WTC11 (cell line): ENCODE measurements around the gene CCDC107. TPM values are rescaled to one million over a fixed set of nuclear protein-coding genes. Genes with fewer than 3 reads are reported as not detected.

Experiments used
- ATAC-seq: fragments of 200-7000 bp; cut with Tn5 transposase; 2 replicates; pipeline ENCODE4 v1.10.0; 2021; ENCODE audit warnings: mild to moderate bottlenecking, moderate library complexity
- CTCF ChIA-PET: fragments of 300-600 bp; sonication (Branson Sonifier 250); formaldehyde crosslinking; loops from one replicate; lab custom pipeline; 2021; ENCODE audit warnings: antibody characterized with exemption; lab: Charles Lee
- POLR2A ChIA-PET: fragments of 350-600 bp; sonication (Branson Sonifier 250); formaldehyde crosslinking; loops from one replicate; lab custom pipeline; 2021; ENCODE audit warnings: antibody characterized with exemption; lab: Charles Lee
- DNase-seq: peaks from one replicate; pipeline ENCODE4 v3.0.0; 2021; ENCODE audit warnings: low spot score
- H3K27ac Mint-ChIP-seq: 2 replicates; pipeline ENCODE4 v1.8.0; 2021; ENCODE audit warnings: mixed read lengths
- H3K27me3 Mint-ChIP-seq: 2 replicates; pipeline ENCODE4 v1.8.0; 2021; ENCODE audit warnings: low read depth, mild to moderate bottlenecking, moderate library complexity, mixed read lengths
- H3K36me3 Mint-ChIP-seq: 2 replicates; pipeline ENCODE4 v1.8.0; 2021; ENCODE audit warnings: mixed read lengths
- H3K4me1 Mint-ChIP-seq: 2 replicates; pipeline ENCODE4 v1.8.0; 2022; ENCODE audit warnings: mixed read lengths
- H3K4me3 Mint-ChIP-seq: 2 replicates; pipeline ENCODE4 v1.8.0; 2021; ENCODE audit warnings: mild to moderate bottlenecking, moderate library complexity, mixed read lengths
- H3K9me3 Mint-ChIP-seq: 2 replicates; pipeline ENCODE4 v1.8.0; 2021; ENCODE audit warnings: mixed read lengths
- GRHL2 ChIP-seq: fragments of 250-450 bp; sonication (Bioruptor Pico); IDR thresholded peaks from 2 replicates; pipeline ENCODE4 v1.8.0; 2022; ENCODE audit warnings: mild to moderate bottlenecking, moderate library complexity; ENCODE audit not compliant: insufficient replicate concordance, severe bottlenecking
- NFE2L1 ChIP-seq: sonication (generic); formaldehyde crosslinking; IDR thresholded peaks from 2 replicates; pipeline ENCODE4 v1.8.1; 2023; ENCODE audit warnings: missing genetic modification reagents
- PRRX2 ChIP-seq: fragments of 250-450 bp; sonication (Bioruptor Pico); IDR thresholded peaks from 2 replicates; pipeline ENCODE4 v1.8.0; 2021; ENCODE audit warnings: mild to moderate bottlenecking
- RELA ChIP-seq: sonication (generic); formaldehyde crosslinking; IDR thresholded peaks from 2 replicates; pipeline ENCODE4 v1.8.1; 2022; ENCODE audit warnings: missing genetic modification reagents, mild to moderate bottlenecking, borderline replicate concordance
- RORB ChIP-seq: fragments of 250-450 bp; sonication (Bioruptor Pico); IDR thresholded peaks from 2 replicates; pipeline ENCODE4 v1.9.0; 2021; ENCODE audit warnings: mild to moderate bottlenecking
- TP53 ChIP-seq: sonication (generic); formaldehyde crosslinking; IDR thresholded peaks from 2 replicates; pipeline ENCODE4 v1.8.1; 2023; ENCODE audit warnings: mild to moderate bottlenecking, missing genetic modification reagents
- ZBTB21 ChIP-seq: sonication (generic); formaldehyde crosslinking; IDR thresholded peaks from 2 replicates; pipeline ENCODE4 v1.8.1; 2023; ENCODE audit warnings: mild to moderate bottlenecking, missing genetic modification reagents, borderline replicate concordance
- ZNF219 ChIP-seq: sonication (generic); formaldehyde crosslinking; IDR thresholded peaks from 2 replicates; pipeline ENCODE4 v1.8.0; 2023; ENCODE audit warnings: missing genetic modification reagents, mild to moderate bottlenecking, borderline replicate concordance
- ZNF232 ChIP-seq: sonication (generic); formaldehyde crosslinking; IDR thresholded peaks from 2 replicates; pipeline ENCODE4 v1.8.0; 2022; ENCODE audit warnings: mild to moderate bottlenecking, missing genetic modification reagents
- ZNF317 ChIP-seq: sonication (generic); formaldehyde crosslinking; IDR thresholded peaks from 2 replicates; pipeline ENCODE4 v1.8.1; 2023; ENCODE audit warnings: low read depth, mild to moderate bottlenecking, moderate library complexity, missing genetic modification reagents, borderline replicate concordance
- total RNA-seq: library from RNA; stranded (reverse); gene quantifications from 3 replicates; pipeline ENCODE4 v1.2.3, GENCODE V29; 2021
- TF ChIP-seq, protein P1 (sequence below): sonication (generic); formaldehyde crosslinking; IDR thresholded peaks from 2 replicates; pipeline ENCODE4 v1.8.1; 2023; ENCODE audit warnings: mild to moderate bottlenecking, missing genetic modification reagents, borderline replicate concordance
- TF ChIP-seq, protein P2 (sequence below): sonication (generic); formaldehyde crosslinking; IDR thresholded peaks from 2 replicates; pipeline ENCODE4 v1.8.0; 2023; ENCODE audit warnings: missing genetic modification reagents
- TF ChIP-seq, protein P3 (sequence below): sonication (generic); formaldehyde crosslinking; conservative IDR thresholded peaks from 2 replicates; pipeline ENCODE4 v1.8.1; 2022; ENCODE audit warnings: mild to moderate bottlenecking, missing genetic modification reagents
- TF ChIP-seq, protein P4 (sequence below): sonication (generic); formaldehyde crosslinking; IDR thresholded peaks from 2 replicates; pipeline ENCODE4 v1.8.1; 2022; ENCODE audit warnings: low read depth, missing genetic modification reagents, borderline replicate concordance
- TF ChIP-seq, protein P5 (sequence below): sonication (generic); formaldehyde crosslinking; IDR thresholded peaks from 2 replicates; pipeline ENCODE4 v1.8.0; 2022; ENCODE audit warnings: mild to moderate bottlenecking, missing genetic modification reagents
- TF ChIP-seq, protein P6 (sequence below): sonication (generic); formaldehyde crosslinking; IDR thresholded peaks from 2 replicates; pipeline ENCODE4 v1.8.0; 2022; ENCODE audit warnings: mild to moderate bottlenecking, missing genetic modification reagents

The CCDC107 gene
- total RNA-seq, 1 experiment from 2014 or later: 10.8 TPM

DNA sequence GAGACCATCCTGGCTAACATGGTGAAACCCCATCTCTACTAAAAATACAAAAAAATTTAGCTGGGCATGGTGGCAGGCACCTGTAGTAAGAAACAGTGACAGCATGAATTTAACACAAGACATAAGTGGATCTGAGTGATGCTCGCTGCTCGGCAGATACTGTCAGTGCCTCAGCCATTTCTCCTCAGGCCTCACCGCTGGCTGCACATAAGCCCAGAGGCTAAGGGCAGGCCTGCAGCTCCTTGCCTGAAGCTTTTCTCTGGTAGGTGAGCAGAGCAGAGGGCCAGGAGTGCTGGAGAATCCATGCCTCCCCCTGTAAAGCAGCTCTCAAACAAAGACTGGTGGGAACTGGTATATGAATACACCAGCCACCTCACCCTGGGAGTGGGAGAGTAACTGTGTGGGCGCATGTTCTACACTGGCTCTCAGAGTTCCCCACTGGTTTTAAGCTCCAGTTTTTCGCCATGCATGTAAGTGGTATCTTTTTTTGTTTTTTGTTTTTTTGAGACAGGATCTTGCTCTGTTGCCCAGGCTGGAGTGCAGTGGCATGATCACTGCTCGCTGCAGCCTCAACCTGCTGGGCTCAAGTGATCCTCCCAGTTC, 29.6 kb upstream of the CCDC107 start:
- POLR2A ChIA-PET: interaction anchor here (0.5 kb wide), 1 partner anchor 19 kb away, joined by 3 read pairs; no protein-coding TSS in a partner anchor
- CTCF ChIA-PET: interaction anchor here (0.7 to 5.3 kb wide), 10 partner anchors 11 to 163 kb away, joined by 3 to 17 read pairs (median 4); partner anchors contain the start of gene NPR2
- ATAC-seq: no peak

DNA sequence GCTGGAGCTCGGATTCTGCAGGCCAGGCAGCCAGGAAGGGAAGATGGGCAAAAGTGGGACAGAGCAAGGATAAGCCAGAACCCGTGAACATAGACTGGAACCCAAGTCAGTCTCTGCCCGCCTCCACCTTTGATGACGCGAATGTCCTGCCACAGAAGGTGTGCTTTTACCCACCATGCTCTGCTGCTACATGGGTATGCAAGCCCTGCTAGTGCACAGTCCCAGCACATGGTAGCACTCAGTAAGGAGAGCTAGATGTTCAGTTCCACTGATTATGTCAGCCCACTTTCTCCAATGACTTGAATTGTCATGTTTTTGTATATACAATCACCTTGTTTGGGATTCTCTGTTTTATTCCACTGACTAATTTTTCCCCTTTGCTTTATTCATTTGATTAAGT, 28.5 kb upstream of the CCDC107 start:
- no peak for DNase-seq
- no peaks in the 10 kb centered on the region for H3K36me3 Mint-ChIP-seq
- ATAC-seq: no peak
- no peak for TF ChIP-seq ZNF219 (CRISPR knock-in tag)
- TF ChIP-seq, protein P1, sequence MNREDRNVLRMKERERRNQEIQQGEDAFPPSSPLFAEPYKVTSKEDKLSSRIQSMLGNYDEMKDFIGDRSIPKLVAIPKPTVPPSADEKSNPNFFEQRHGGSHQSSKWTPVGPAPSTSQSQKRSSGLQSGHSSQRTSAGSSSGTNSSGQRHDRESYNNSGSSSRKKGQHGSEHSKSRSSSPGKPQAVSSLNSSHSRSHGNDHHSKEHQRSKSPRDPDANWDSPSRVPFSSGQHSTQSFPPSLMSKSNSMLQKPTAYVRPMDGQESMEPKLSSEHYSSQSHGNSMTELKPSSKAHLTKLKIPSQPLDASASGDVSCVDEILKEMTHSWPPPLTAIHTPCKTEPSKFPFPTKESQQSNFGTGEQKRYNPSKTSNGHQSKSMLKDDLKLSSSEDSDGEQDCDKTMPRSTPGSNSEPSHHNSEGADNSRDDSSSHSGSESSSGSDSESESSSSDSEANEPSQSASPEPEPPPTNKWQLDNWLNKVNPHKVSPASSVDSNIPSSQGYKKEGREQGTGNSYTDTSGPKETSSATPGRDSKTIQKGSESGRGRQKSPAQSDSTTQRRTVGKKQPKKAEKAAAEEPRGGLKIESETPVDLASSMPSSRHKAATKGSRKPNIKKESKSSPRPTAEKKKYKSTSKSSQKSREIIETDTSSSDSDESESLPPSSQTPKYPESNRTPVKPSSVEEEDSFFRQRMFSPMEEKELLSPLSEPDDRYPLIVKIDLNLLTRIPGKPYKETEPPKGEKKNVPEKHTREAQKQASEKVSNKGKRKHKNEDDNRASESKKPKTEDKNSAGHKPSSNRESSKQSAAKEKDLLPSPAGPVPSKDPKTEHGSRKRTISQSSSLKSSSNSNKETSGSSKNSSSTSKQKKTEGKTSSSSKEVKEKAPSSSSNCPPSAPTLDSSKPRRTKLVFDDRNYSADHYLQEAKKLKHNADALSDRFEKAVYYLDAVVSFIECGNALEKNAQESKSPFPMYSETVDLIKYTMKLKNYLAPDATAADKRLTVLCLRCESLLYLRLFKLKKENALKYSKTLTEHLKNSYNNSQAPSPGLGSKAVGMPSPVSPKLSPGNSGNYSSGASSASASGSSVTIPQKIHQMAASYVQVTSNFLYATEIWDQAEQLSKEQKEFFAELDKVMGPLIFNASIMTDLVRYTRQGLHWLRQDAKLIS: no peak
- TF ChIP-seq, all 79 proteins: peak for 0
- Mint-ChIP-seq H3K27me3 (peaks cover 4% of the 10 kb centered on the region), H3K9me3 (no peaks in the 10 kb centered on the region), H3K4me3 (no peak overlapping the region), H3K4me1 (no peaks in the 10 kb centered on the region), H3K27ac (no peak overlapping the region)
- POLR2A ChIA-PET: no interaction called here
- CTCF ChIA-PET: interaction anchor here (1.3 to 5.3 kb wide), 6 partner anchors 13 to 30 kb away, joined by 3 to 17 read pairs (median 8); no protein-coding TSS in a partner anchor

More for the DNA sequence above, 29.6 kb upstream of the CCDC107 start:
- H3K4me1 Mint-ChIP-seq: no peaks in the 10 kb centered on the region
- H3K9me3 Mint-ChIP-seq: no peaks in the 10 kb centered on the region
- no peak for DNase-seq
- peaks cover 4% of the 10 kb centered on the region for H3K27me3 Mint-ChIP-seq
- H3K36me3 Mint-ChIP-seq: no peaks in the 10 kb centered on the region
- TF ChIP-seq, protein P1: no peak
- TF ChIP-seq TP53: no peak
- TF ChIP-seq, protein P2, sequence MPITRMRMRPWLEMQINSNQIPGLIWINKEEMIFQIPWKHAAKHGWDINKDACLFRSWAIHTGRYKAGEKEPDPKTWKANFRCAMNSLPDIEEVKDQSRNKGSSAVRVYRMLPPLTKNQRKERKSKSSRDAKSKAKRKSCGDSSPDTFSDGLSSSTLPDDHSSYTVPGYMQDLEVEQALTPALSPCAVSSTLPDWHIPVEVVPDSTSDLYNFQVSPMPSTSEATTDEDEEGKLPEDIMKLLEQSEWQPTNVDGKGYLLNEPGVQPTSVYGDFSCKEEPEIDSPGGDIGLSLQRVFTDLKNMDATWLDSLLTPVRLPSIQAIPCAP (CRISPR knock-in tag): no peak
- TF ChIP-seq, protein P3, sequence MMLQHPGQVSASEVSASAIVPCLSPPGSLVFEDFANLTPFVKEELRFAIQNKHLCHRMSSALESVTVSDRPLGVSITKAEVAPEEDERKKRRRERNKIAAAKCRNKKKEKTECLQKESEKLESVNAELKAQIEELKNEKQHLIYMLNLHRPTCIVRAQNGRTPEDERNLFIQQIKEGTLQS (CRISPR knock-in tag): no peak
- TF ChIP-seq RORB (CRISPR knock-in tag): no peak
- no peak for TF ChIP-seq NFE2L1 (CRISPR knock-in tag)
- no peak for TF ChIP-seq GRHL2 (CRISPR knock-in tag)
- TF ChIP-seq, protein P4, sequence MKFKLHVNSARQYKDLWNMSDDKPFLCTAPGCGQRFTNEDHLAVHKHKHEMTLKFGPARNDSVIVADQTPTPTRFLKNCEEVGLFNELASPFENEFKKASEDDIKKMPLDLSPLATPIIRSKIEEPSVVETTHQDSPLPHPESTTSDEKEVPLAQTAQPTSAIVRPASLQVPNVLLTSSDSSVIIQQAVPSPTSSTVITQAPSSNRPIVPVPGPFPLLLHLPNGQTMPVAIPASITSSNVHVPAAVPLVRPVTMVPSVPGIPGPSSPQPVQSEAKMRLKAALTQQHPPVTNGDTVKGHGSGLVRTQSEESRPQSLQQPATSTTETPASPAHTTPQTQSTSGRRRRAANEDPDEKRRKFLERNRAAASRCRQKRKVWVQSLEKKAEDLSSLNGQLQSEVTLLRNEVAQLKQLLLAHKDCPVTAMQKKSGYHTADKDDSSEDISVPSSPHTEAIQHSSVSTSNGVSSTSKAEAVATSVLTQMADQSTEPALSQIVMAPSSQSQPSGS: no peak
- TF ChIP-seq, protein P5, sequence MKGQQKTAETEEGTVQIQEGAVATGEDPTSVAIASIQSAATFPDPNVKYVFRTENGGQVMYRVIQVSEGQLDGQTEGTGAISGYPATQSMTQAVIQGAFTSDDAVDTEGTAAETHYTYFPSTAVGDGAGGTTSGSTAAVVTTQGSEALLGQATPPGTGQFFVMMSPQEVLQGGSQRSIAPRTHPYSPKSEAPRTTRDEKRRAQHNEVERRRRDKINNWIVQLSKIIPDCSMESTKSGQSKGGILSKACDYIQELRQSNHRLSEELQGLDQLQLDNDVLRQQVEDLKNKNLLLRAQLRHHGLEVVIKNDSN (CRISPR knock-in tag): no peak
- no peak for TF ChIP-seq ZNF232 (CRISPR knock-in tag)
- TF ChIP-seq ZBTB21 (CRISPR knock-in tag): no peak
- no peak for TF ChIP-seq ZNF317 (CRISPR knock-in tag)
- TF ChIP-seq RELA (CRISPR knock-in tag): no peak
- no peak for TF ChIP-seq PRRX2 (CRISPR knock-in tag)
- TF ChIP-seq, protein P6, sequence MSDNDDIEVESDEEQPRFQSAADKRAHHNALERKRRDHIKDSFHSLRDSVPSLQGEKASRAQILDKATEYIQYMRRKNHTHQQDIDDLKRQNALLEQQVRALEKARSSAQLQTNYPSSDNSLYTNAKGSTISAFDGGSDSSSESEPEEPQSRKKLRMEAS (CRISPR knock-in tag): no peak
- H3K4me3 Mint-ChIP-seq: no peak overlapping the region
- H3K27ac Mint-ChIP-seq: no peak overlapping the region
